Activated naive CD8-positive, alpha-beta T cell (primary cell): ENCODE measurements around the gene CALN1.
"Not testable (repeated sequence)": the region's sequence is repeated elsewhere in the genome, so short reads cannot be mapped to it uniquely, and the experiment has no call there.

Experiments used
- H3K27ac Mint-ChIP-seq: one replicate; pipeline ENCODE4 v1.8.0; 2021; ENCODE audit warnings: mixed read lengths
- H3K27me3 Mint-ChIP-seq: one replicate; pipeline ENCODE4 v1.8.0; 2021; ENCODE audit warnings: mixed read lengths
- H3K36me3 Mint-ChIP-seq: one replicate; pipeline ENCODE4 v1.8.0; 2021; ENCODE audit warnings: mixed read lengths
- H3K4me1 Mint-ChIP-seq: one replicate; pipeline ENCODE4 v1.8.0; 2021; ENCODE audit warnings: low read depth, mixed read lengths
- H3K4me3 Mint-ChIP-seq: one replicate; pipeline ENCODE4 v1.8.0; 2021; ENCODE audit warnings: mild to moderate bottlenecking, mixed read lengths
- H3K9me3 Mint-ChIP-seq: one replicate; pipeline ENCODE4 v1.8.0; 2021; ENCODE audit warnings: low read depth, mixed read lengths

Gene CALN1

GRCh38 chr7:71857338-71857737 is 554.8 kb downstream of the CALN1 start:
- no peaks in the 10 kb centered on the region for H3K36me3 Mint-ChIP-seq
- no peaks in the 10 kb centered on the region for H3K4me1 Mint-ChIP-seq
- H3K27me3 Mint-ChIP-seq = no peaks in the 10 kb centered on the region
- peaks cover 1% of the 10 kb centered on the region for H3K9me3 Mint-ChIP-seq
- H3K4me3 Mint-ChIP-seq = no peak overlapping the region
- H3K27ac Mint-ChIP-seq = no peak overlapping the region

- no peaks in the 10 kb centered on the region for H3K9me3 Mint-ChIP-seq
- H3K4me3 Mint-ChIP-seq = no peak overlapping the region
These were observed 557.4 kb downstream of the CALN1 start for GRCh38 chr7:71854546-71855397.

GRCh38 chr7:71851776-71852498 is 560.2 kb downstream of the CALN1 start:
- Mint-ChIP-seq H3K9me3 (peaks cover 8% of the 10 kb centered on the region), H3K36me3 (no peaks in the 10 kb centered on the region), H3K4me1 (no peaks in the 10 kb centered on the region), H3K27ac (no peak overlapping the region), H3K27me3 (no peaks in the 10 kb centered on the region), H3K4me3 (no peak overlapping the region)

More at GRCh38 chr7:71854546-71855397, 557.4 kb downstream of the CALN1 start:
- H3K27ac Mint-ChIP-seq = no peak overlapping the region
- no peaks in the 10 kb centered on the region for H3K36me3 Mint-ChIP-seq
- no peaks in the 10 kb centered on the region for H3K4me1 Mint-ChIP-seq
- H3K27me3 Mint-ChIP-seq = no peaks in the 10 kb centered on the region

- no peaks in the 10 kb centered on the region for H3K27me3 Mint-ChIP-seq
- no peak overlapping the region for H3K27ac Mint-ChIP-seq
- H3K9me3 Mint-ChIP-seq = peaks cover 8% of the 10 kb centered on the region
- H3K36me3 Mint-ChIP-seq = no peaks in the 10 kb centered on the region
- no peaks in the 10 kb centered on the region for H3K4me1 Mint-ChIP-seq
- H3K4me3 Mint-ChIP-seq = no peak overlapping the region
These were observed 566.0 kb downstream of the CALN1 start for GRCh38 chr7:71846160-71846559.

GRCh38 chr7:71843676-71844075 is 568.5 kb downstream of the CALN1 start:
- Mint-ChIP-seq H3K36me3 (no peaks in the 10 kb centered on the region), H3K27me3 (no peaks in the 10 kb centered on the region), H3K9me3 (peaks cover 8% of the 10 kb centered on the region)

GRCh38 chr7:71842786-71843185 is 569.4 kb downstream of the CALN1 start:
- Mint-ChIP-seq H3K4me3 (no peak overlapping the region), H3K27me3 (no peaks in the 10 kb centered on the region), H3K36me3 (no peaks in the 10 kb centered on the region), H3K27ac (no peak overlapping the region), H3K4me1 (no peaks in the 10 kb centered on the region), H3K9me3 (peaks cover under 1% of the 10 kb centered on the region)

More at GRCh38 chr7:71843676-71844075, 568.5 kb downstream of the CALN1 start:
- Mint-ChIP-seq H3K4me3 (no peak overlapping the region), H3K27ac (no peak overlapping the region), H3K4me1 (no peaks in the 10 kb centered on the region)

GRCh38 chr7:71842381-71842780 is 569.8 kb downstream of the CALN1 start:
- no peak overlapping the region for H3K27ac Mint-ChIP-seq
- no peaks in the 10 kb centered on the region for H3K36me3 Mint-ChIP-seq
- H3K4me3 Mint-ChIP-seq = no peak overlapping the region
- H3K27me3 Mint-ChIP-seq = no peaks in the 10 kb centered on the region
- H3K9me3 Mint-ChIP-seq = no peaks in the 10 kb centered on the region
- no peaks in the 10 kb centered on the region for H3K4me1 Mint-ChIP-seq

GRCh38 chr7:71835056-71835455 is 577.1 kb downstream of the CALN1 start:
- Mint-ChIP-seq H3K27me3 (no peaks in the 10 kb centered on the region), H3K9me3 (no peaks in the 10 kb centered on the region), H3K27ac (no peak overlapping the region), H3K4me3 (no peak overlapping the region), H3K36me3 (no peaks in the 10 kb centered on the region), H3K4me1 (no peaks in the 10 kb centered on the region)

GRCh38 chr7:71829515-71829914 is 582.6 kb downstream of the CALN1 start:
- Mint-ChIP-seq H3K4me3 (no peak overlapping the region), H3K27me3 (no peaks in the 10 kb centered on the region), H3K9me3 (peaks cover 3% of the 10 kb centered on the region), H3K27ac (no peak overlapping the region), H3K36me3 (no peaks in the 10 kb centered on the region), H3K4me1 (no peaks in the 10 kb centered on the region)

GRCh38 chr7:71828361-71828760 is 583.8 kb downstream of the CALN1 start:
- Mint-ChIP-seq H3K36me3 (no peaks in the 10 kb centered on the region), H3K4me1 (no peaks in the 10 kb centered on the region), H3K4me3 (no peak overlapping the region), H3K27ac (no peak overlapping the region), H3K27me3 (no peaks in the 10 kb centered on the region), H3K9me3 (peaks cover 3% of the 10 kb centered on the region)

- Mint-ChIP-seq H3K27me3 (peaks cover 2% of the 10 kb centered on the region), H3K4me3 (no peak overlapping the region), H3K4me1 (no peaks in the 10 kb centered on the region), H3K36me3 (no peaks in the 10 kb centered on the region), H3K27ac (no peak overlapping the region), H3K9me3 (peaks cover 4% of the 10 kb centered on the region)
These were observed 586.0 kb downstream of the CALN1 start for GRCh38 chr7:71826141-71826540.

GRCh38 chr7:71824006-71824760 is 588.0 kb downstream of the CALN1 start:
- H3K4me3 Mint-ChIP-seq = no peak overlapping the region
- no peak overlapping the region for H3K27ac Mint-ChIP-seq
- no peaks in the 10 kb centered on the region for H3K4me1 Mint-ChIP-seq
- peaks cover 11% of the 10 kb centered on the region for H3K9me3 Mint-ChIP-seq
- no peaks in the 10 kb centered on the region for H3K36me3 Mint-ChIP-seq
- H3K27me3 Mint-ChIP-seq = peaks cover 2% of the 10 kb centered on the region

GRCh38 chr7:71822406-71822805 is 589.7 kb downstream of the CALN1 start:
- not testable (repeated sequence) for H3K27ac Mint-ChIP-seq, H3K27me3 Mint-ChIP-seq, H3K4me3 Mint-ChIP-seq, H3K4me1 Mint-ChIP-seq, H3K36me3 Mint-ChIP-seq
- H3K9me3 Mint-ChIP-seq = peaks cover 11% of the 10 kb centered on the region

- peaks cover 2% of the 10 kb centered on the region for H3K27me3 Mint-ChIP-seq
- no peaks in the 10 kb centered on the region for H3K36me3 Mint-ChIP-seq
- H3K4me1 Mint-ChIP-seq = no peaks in the 10 kb centered on the region
- no peak overlapping the region for H3K4me3 Mint-ChIP-seq
- peaks cover 8% of the 10 kb centered on the region for H3K9me3 Mint-ChIP-seq
- no peak overlapping the region for H3K27ac Mint-ChIP-seq
These were observed 594.2 kb downstream of the CALN1 start for GRCh38 chr7:71817916-71818315.

- no peaks in the 10 kb centered on the region for H3K36me3 Mint-ChIP-seq
- H3K9me3 Mint-ChIP-seq = peaks cover 14% of the 10 kb centered on the region
- H3K4me3 Mint-ChIP-seq = no peak overlapping the region
- H3K27me3 Mint-ChIP-seq = no peaks in the 10 kb centered on the region
- H3K27ac Mint-ChIP-seq = no peak overlapping the region
- H3K4me1 Mint-ChIP-seq = no peaks in the 10 kb centered on the region
These were observed 604.0 kb downstream of the CALN1 start for GRCh38 chr7:71808115-71808514.
